HG03280 (cell line): ENCODE data around the gene RC3H1.
"Not testable (repeated sequence)": the region's sequence is repeated elsewhere in the genome, so short reads cannot be mapped to it uniquely, and the experiment has no call there.

ENCODE experiments used
- ATAC-seq: cut with Tn5 transposase; IDR thresholded peaks from one replicate; pipeline ENCODE4 v1.9.1; 2021; ENCODE audit warnings: mild to moderate bottlenecking, moderate library complexity; ENCODE audit not compliant: unreplicated experiment

The RC3H1 gene

DNA sequence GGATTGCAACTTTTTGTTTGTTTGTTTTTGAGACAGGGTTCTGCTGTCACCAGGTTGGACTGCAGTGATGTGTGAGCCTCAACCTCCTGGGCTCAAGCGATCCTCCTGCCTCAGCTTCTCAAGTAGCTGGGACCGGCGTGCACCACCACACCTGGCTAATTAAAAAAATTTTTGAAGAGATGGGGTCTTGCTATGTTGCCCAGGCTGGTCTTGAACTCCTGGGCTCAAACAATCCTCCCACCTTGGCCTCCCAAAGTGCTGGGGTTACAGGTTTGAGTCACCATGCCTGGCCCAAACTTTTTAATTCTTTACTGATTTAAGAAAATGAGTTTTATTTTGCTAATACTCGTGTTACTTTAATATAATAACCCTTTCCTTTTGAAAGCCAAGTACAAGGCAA lies 73.6 kb downstream of the RC3H1 start:
- no peak for ATAC-seq

- ATAC-seq: no peak
Measured at GRCh38 chr1:173946380-173946921, 75.7 kb downstream of the RC3H1 start.

- ATAC-seq: no peak
Measured at GRCh38 chr1:173937062-173937461, 85.1 kb downstream of the RC3H1 start.

DNA sequence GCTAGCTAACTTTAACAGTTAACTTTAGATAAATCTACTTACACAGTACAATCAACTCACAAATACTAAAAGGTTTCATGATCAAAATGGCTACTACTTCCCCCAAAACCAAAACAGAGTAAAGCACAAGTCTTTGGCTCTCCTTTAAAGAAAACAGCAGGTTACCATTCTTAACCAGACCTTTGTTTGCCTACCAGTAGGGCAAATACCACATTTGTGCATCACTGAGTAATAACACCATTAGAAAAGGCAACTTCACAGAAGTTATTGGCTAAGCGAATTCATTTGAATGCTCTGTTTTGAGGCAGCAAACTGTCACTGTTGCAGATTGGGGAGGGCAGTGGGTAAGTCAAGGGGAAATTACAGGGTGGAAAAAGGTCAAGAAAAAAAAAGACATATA lies 87.7 kb downstream of the RC3H1 start:
- ATAC-seq: no peak

- not testable (repeated sequence) for ATAC-seq
Measured at GRCh38 chr1:173930541-173930940, 91.6 kb downstream of the RC3H1 start.

DNA sequence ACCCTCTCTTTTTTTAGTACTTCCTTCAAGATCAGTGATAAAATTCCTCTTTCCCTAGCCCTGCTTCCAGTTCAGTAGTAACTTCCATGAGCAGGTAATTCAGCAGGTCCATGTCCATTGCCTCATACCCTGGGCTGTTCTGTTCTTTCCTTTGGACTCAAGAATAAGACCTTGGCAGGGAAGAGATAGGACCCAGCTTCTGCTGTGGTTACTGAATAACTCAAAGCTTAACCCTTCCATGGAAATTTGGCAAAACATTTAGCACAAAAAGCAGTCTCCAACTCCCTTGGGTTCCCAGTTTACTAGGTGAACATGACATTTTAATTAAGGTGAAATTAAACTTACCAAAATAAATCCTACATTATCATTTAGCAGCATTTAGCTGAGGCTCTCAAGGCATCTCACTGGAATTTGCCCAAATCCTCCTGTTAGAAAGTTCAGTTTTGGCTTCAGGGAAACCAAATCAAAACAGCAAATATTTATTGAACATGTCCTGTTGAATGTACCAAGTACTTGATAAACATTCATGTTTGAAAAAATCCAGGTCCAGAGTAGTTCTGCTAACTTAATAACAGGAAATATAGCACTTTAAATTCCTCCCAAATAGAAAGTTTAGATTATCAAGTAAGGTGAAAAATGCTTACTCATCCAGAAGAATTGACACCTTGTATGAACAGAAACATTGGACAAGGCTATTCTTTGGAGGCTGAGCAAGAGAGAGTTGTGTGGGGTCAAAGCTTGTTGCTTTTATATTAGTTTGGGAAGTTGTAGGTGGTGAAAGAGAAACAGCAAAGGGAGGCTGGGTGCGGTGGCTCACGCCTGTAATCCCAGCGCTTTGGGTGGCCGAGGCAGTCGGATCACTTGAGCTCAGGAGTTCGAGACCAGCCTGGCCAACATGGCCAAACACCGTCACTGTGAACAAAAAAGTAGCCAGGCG lies 96.6 kb downstream of the RC3H1 start:
- no peak for ATAC-seq

DNA sequence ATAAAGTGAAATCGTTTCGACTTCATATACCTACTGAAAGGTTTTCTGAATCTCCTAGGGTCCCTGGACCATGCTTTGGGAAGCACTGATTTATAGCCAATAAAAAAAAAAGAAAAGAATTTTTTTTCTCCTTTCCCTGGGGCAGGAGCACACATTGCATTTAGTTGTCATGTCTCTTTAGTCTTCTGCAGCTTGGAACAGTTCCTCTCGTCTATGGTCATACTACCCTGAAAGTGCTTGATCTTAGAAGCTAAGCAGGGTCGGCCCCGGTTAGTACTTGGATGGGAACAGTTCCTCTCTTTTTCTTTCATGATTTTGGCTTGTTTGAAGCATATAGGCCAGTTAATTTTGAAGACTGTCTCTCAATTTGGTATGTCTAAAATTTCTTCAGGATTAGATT lies 101.3 kb downstream of the RC3H1 start:
- no peak for ATAC-seq

DNA sequence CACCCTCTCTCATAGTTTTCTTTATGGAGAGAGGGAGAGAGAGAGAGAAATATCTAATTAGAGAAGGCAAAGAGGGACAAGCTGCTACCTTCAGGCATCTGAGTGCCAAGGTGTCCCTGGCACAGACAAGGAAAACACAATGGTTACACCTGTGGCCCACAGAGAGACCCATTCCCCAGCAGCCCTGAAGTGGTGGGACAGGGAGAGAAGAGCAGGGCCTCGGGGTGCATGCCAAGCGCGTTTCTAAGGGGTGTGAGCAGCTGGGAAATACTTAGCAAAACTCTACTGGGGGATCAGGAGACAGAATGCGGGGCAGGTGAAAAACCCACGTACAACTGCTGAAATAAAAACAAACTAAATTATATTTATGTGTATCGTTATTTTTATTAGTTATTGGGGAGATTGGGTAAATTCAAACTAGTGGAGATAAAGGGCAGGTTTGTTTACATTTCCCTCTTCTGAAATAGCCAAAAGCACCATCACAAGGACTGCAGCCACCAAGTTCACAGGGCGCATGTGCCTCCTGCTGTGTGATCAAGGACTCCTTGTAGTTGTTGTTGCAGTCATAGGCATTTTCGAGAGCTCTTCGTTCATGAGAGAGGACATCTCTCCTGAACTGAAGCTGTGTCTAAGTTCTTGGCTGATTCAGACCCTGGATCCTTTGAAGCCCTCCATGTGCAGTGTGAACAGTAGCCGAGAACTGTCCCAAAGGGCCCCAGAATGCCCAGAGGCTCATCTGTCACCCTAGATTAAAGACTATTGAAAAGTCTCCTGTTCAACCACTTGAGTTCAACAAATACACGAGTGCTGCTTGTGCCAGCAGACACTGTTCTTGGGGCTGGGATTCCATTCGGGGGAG lies 104.3 kb downstream of the RC3H1 start:
- ATAC-seq: no peak

GRCh38 chr1:173917149-173917548 lies 105.0 kb downstream of the RC3H1 start, which contains the start of gene SERPINC1:
SERPINC1 (minus strand) TSS chr1:173917327; CDS start chr1:173917259, 68 bp downstream.
- no peak for ATAC-seq

GRCh38 chr1:173916667-173917066 lies 105.5 kb downstream of the RC3H1 start:
- ATAC-seq: no peak

GRCh38 chr1:173915596-173915995 lies 106.6 kb downstream of the RC3H1 start:
- no peak for ATAC-seq

DNA sequence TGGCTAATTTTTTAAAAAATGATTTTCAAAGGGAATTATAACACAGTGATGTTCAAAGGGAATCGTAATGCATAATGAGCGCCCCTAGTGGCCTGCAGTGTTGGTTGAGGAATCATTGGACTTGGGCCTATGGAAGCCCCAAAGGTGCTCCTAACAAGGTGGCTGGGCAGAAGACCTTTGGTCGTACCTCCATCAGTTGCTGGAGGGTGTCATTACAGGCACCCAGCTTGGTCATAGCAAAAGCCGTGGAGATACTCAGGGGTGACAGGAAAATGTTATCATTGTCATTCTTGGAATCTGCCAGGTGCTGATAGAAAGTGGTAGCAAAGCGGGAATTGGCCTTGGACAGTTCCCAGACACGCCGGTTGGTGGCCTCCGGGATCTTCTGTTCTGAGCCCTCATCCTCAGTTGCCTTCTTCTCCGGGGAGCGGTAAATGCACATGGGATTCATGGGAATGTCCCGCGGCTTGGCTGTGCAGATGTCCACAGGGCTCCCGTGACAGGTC lies 107.7 kb downstream of the RC3H1 start:
- ATAC-seq: no peak

DNA sequence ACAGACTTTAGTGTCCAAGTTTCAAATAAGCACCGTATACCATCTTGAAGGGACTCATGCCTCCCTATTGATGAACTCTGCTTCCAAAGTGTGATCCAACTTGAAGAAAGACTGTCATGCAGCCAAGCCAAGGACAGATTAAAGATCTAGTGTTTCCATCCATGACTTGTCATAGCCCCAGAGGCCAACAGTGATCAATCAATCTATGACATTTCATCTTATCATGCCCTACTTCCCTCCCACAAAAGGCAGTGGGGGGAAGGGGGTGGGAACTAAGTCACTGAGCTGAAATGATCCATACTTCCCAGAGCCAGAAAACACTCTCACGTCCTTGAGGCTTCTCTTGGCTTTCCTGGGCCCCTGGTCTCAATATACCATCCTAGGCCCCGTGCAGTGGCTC lies 109.0 kb downstream of the RC3H1 start:
- ATAC-seq: no peak

DNA sequence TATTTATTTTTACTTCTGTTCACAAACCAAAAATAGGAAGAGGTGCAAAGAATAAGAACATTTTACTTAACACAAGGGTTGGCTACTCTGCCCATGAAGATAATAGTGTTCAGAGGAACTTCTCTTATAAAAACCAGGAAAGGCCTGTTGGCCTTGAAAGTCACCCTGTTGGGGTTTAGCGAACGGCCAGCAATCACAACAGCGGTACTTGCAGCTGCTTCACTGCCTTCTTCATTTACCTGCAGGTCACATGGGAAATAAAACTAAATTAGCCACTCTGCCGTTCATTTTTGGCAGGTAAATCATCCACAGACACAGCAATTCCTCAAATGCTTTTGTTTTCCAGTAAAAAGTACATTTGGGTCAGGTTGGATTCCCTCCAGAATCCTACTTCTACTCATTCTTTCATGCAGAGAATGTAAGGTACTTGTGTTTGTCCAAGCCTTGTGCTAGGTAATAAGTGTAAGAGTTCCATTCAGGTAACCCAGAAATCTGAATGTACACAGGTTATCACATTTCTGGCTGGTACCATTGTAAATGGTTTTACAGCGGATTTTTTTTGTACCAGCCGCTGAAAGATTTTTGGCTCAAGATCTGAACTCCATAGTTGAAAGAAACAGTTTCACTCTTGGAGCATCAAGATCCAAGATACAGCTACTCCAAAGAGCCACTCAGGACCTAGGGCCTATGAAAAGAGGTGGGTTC lies 118.2 kb downstream of the RC3H1 start:
- no peak for ATAC-seq

DNA sequence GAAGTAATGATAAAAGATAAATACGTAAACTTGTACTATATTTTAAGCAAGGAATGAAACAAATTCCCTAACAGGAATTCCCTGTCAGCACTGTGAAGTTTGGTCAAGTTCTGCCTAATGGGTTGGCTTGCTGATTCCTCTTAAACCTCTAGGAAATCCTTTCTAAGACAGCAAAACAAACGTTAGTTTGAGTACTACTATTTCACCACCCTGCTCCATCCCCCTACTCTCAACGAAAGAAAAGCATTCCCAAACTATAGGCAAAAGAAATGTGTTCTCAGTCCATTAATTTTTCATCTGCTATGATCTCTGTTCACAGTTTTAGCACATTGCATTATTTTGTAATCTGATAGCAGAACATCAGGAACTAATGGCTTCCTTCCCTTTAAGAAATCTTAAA lies 121.2 kb downstream of the RC3H1 start:
- ATAC-seq: no peak

- no peak for ATAC-seq
Measured at GRCh38 chr1:173900427-173900826, 121.7 kb downstream of the RC3H1 start.

DNA sequence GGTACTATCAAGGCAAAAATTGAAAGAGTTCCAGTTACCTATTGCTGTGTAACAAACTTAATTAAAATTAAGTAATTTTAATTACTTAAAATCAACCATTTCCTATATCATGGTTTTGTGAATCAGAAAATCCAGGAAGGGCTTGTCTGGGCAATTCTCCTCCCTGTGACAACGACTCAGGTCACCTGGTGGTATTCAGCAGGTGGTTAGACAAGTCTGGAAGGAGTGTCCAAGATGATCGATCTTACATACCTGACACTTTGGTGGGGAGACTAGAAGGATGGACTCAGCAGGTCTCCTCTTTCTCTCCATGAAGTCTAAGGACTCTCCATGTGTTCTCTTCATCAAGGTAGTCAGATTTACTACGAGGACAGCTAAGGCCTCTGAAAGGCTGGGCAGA lies 128.0 kb downstream of the RC3H1 start:
- no peak for ATAC-seq

DNA sequence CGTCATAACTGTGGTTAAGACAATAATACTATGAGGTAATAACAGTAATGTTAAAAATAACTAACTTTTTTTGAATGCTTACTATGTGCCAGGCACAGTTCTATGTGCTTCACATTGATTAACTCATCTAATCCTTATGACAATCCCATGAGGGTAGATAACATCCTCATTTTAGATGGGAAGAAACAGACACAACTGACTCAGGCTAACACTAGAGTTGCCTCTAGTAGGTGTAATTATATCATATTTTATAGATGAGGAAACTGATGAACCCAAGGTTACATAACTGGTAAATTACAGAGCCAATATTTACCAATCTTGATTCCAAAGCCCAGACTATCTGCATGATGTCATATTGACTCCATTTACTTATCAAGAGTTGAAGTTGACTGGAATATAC lies 128.5 kb downstream of the RC3H1 start:
- ATAC-seq: no peak

- ATAC-seq: no peak
Measured at GRCh38 chr1:173889885-173890284, 132.3 kb downstream of the RC3H1 start.

GRCh38 chr1:173888749-173889148 lies 133.4 kb downstream of the RC3H1 start:
- ATAC-seq: no peak

GRCh38 chr1:173887627-173888026 lies 134.5 kb downstream of the RC3H1 start:
- no peak for ATAC-seq
